Astrocyte of the cerebellum (primary cell): Measurements from ENCODE around the gene SUSD6.

Experiments
- DNase-seq: peaks from one replicate; pipeline ENCODE4 v3.0.0-alpha.2; 2011; ENCODE audit warnings: low read depth
- H3K4me3 ChIP-seq: 2 replicates; pipeline ENCODE4 v1.5.1; 2011; ENCODE audit warnings: mild to moderate bottlenecking, low read depth, low read length, moderate library complexity
- CTCF ChIP-seq: IDR thresholded peaks from 2 replicates; pipeline ENCODE4 v1.5.1; 2012; ENCODE audit warnings: low read length, low read depth, moderate library complexity, mild to moderate bottlenecking; ENCODE audit errors: missing control alignments
- in situ Hi-C: cut with HindIII; loops from 2 replicates; pipeline ENCODE4 v1.10.0; 2017; ENCODE audit warnings: low sequenced_read_pairs

The SUSD6 gene

GRCh38 chr14:69673104-69673503 is 61.7 kb downstream of the SUSD6 start:
- in situ Hi-C loops, result no loop called here
- no peak for TF ChIP-seq CTCF
- no peak overlapping the region for H3K4me3 ChIP-seq
- no peak for DNase-seq

DNA sequence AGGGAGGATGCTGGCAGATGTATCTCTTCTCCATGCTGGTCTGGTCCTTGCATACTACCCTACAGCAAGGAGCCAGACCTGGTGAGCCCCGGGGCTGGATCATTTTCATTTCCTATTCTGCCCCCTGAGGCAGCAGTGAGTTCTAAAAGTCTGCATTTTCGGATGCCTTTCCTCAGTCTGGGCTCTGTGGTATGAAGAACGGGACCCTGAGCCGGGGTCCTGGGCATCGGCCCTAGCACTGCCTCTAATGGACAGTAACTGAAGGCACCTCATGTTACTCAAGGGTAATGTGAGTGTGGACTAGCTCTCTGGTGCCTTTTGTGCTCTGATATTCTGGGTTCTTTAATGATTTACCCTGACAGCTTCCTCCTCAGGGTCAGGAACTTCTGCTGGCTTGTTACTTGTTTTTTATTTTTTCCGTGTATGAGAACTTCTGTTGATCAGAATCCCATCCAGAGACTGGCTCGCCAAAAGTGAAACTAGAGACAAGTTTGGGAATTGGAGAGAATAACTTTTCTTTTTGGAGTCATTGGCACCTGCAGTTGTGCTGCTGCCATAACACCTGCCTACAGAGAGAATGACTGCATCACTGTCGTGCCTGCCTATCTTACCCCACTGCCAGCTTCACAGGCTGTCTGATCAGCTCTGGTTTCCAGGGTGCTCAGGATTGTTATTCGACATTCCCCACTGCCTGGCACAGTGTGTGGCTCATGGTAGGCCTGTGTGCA is 62.3 kb downstream of the SUSD6 start:
- TF ChIP-seq CTCF, result peak; percentile 11
- no peak overlapping the region for H3K4me3 ChIP-seq
- DNase-seq, result no peak
- in situ Hi-C loops, result no loop called here

GRCh38 chr14:69674546-69675244 is 63.3 kb downstream of the SUSD6 start:
- DNase-seq, result no peak
- no peak overlapping the region for H3K4me3 ChIP-seq
- in situ Hi-C loops, result loop anchor here (5.0 kb wide), 1 partner anchor 42 kb away; no protein-coding TSS in a partner anchor
- no peak for TF ChIP-seq CTCF

DNA sequence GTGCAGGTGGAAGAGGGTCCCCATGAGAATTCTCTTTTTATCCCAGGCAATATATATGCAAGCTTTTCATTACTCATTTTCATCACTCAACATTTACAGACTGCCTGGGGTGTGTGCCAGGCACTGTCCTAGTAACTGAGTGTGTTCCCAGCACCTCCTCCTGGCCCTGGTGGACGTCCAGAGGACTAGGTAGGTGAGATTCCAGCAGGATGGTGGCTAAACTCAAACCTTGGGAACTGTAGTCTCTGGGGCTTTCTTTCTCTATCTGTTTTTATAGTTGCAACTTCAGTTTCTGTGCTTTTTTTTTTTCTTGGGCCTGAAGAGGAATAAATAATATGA is 63.8 kb downstream of the SUSD6 start:
- H3K4me3 ChIP-seq, result no peak overlapping the region
- no peak for TF ChIP-seq CTCF
- in situ Hi-C loops, result loop anchor here (5.0 kb wide), 1 partner anchor 43 kb away; no protein-coding TSS in a partner anchor
- DNase-seq, result no peak

- in situ Hi-C loops, result loop anchor here (5.0 kb wide), 1 partner anchor 44 kb away; no protein-coding TSS in a partner anchor
- no peak for TF ChIP-seq CTCF
- DNase-seq, result no peak
- no peak overlapping the region for H3K4me3 ChIP-seq
Observed at GRCh38 chr14:69675877-69676416, 64.6 kb downstream of the SUSD6 start.

DNA sequence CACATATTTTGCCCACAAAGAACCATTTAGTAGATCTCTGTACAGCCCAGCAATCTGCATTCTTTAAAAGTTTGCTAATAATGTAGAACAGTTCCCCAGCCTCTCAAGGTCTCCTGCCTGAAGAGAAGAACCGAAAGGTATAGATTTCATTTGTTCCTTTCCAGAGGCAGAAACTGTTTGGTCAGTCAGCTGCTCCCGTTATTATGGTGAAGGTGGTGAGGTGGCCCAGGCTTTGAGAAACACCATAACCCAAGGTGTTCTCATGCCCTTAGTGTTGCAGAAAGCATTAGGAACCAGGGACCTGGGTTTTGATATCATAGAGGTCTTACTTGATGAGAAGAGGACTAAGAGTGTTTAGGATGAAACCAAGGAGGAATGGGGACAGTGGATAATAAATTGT is 65.3 kb downstream of the SUSD6 start:
- no peak overlapping the region for H3K4me3 ChIP-seq
- in situ Hi-C loops, result loop anchor here (5.0 kb wide), 1 partner anchor 44 kb away; no protein-coding TSS in a partner anchor
- no peak for DNase-seq
- no peak for TF ChIP-seq CTCF
